Measurements from ENCODE around the gene IGSF21. TPM values are rescaled to one million over a fixed set of nuclear protein-coding genes. Genes with fewer than 3 reads are reported as not detected.

IGSF21 gene
- total RNA-seq, 4 donors from 2014 or later: not detected

- no peaks in the 10 kb centered on the region for H3K27me3 ChIP-seq
- no peak for TF ChIP-seq POLR2A (IDR thresholded peaks at IDR 0.05)
- TF ChIP-seq CTCF (IDR thresholded peaks at IDR 0.05): no peak
- DNase-seq: no peak
- H3K4me3 ChIP-seq: no peak overlapping the region
- H3K9me3 ChIP-seq: no peaks in the 10 kb centered on the region
- no peaks in the 10 kb centered on the region for H3K36me3 ChIP-seq
- H3K4me1 ChIP-seq: no peaks in the 10 kb centered on the region
- H3K27ac ChIP-seq: no peak overlapping the region
These were observed 92.6 kb downstream of the IGSF21 start for GRCh38 chr1:18200136-18200717.

GRCh38 chr1:18200918-18201317 lies 93.3 kb downstream of the IGSF21 start:
- Histone ChIP-seq H3K4me3 (no peak overlapping the region), H3K27me3 (no peaks in the 10 kb centered on the region), H3K27ac (no peak overlapping the region), H3K4me1 (no peaks in the 10 kb centered on the region), H3K9me3 (no peaks in the 10 kb centered on the region), H3K36me3 (no peaks in the 10 kb centered on the region)
- no peak for DNase-seq
- TF ChIP-seq CTCF (IDR thresholded peaks at IDR 0.05): no peak
- no peak for TF ChIP-seq POLR2A (IDR thresholded peaks at IDR 0.05)

GRCh38 chr1:18201997-18202719 lies 94.6 kb downstream of the IGSF21 start:
- no peak for DNase-seq
- Histone ChIP-seq H3K27me3 (no peaks in the 10 kb centered on the region), H3K27ac (no peak overlapping the region)

GRCh38 chr1:18203645-18204044 lies 96.0 kb downstream of the IGSF21 start:
- no peaks in the 10 kb centered on the region for H3K36me3 ChIP-seq
- no peaks in the 10 kb centered on the region for H3K9me3 ChIP-seq
- no peak for TF ChIP-seq CTCF (IDR thresholded peaks at IDR 0.05)
- no peak for TF ChIP-seq POLR2A (IDR thresholded peaks at IDR 0.05)
- H3K4me1 ChIP-seq: no peaks in the 10 kb centered on the region
- no peak overlapping the region for H3K27ac ChIP-seq
- no peak overlapping the region for H3K4me3 ChIP-seq
- no peaks in the 10 kb centered on the region for H3K27me3 ChIP-seq
- no peak for DNase-seq

More at GRCh38 chr1:18201997-18202719, 94.6 kb downstream of the IGSF21 start:
- Histone ChIP-seq H3K36me3 (no peaks in the 10 kb centered on the region), H3K9me3 (no peaks in the 10 kb centered on the region), H3K4me3 (no peak overlapping the region), H3K4me1 (no peaks in the 10 kb centered on the region)
- TF ChIP-seq CTCF (IDR thresholded peaks at IDR 0.05): no peak
- TF ChIP-seq POLR2A (IDR thresholded peaks at IDR 0.05): no peak

GRCh38 chr1:18204575-18204974 lies 97.0 kb downstream of the IGSF21 start:
- H3K9me3 ChIP-seq: no peaks in the 10 kb centered on the region
- H3K4me3 ChIP-seq: no peak overlapping the region
- TF ChIP-seq CTCF (IDR thresholded peaks at IDR 0.05) (no peak), POLR2A (IDR thresholded peaks at IDR 0.05) (no peak)
- no peaks in the 10 kb centered on the region for H3K27me3 ChIP-seq
- H3K4me1 ChIP-seq: no peaks in the 10 kb centered on the region
- no peak overlapping the region for H3K27ac ChIP-seq
- H3K36me3 ChIP-seq: no peaks in the 10 kb centered on the region
- DNase-seq: no peak
